Calu3 (cell line): ENCODE measurements around the gene DYNLT2B. TPM values are rescaled to one million over a fixed set of nuclear protein-coding genes. Genes with fewer than 3 reads are reported as not detected.

Experiments used
- BruUV-seq: library from RNA; stranded (reverse); fragments of 400-500 nt; replicated peaks from 2 replicates; lab custom pipeline; 2021; lab: Mats Ljungman, UMichigan
- CTCF ChIA-PET: fragments of 300-600 bp; sonication (Branson Sonifier 250); formaldehyde crosslinking; loops from one replicate; lab custom pipeline; 2022; ENCODE audit warnings: antibody characterized with exemption; lab: Charles Lee
- DNase-seq: peaks from one replicate; pipeline ENCODE4 v3.0.0; 2022
- H3K27ac Mint-ChIP-seq: one replicate; pipeline ENCODE4 v1.8.0; 2022; ENCODE audit warnings: mixed read lengths; ENCODE audit not compliant: unreplicated experiment
- H3K27me3 Mint-ChIP-seq: one replicate; pipeline ENCODE4 v1.8.0; 2022; ENCODE audit warnings: mixed read lengths; ENCODE audit not compliant: unreplicated experiment
- H3K36me3 Mint-ChIP-seq: one replicate; pipeline ENCODE4 v1.8.0; 2022; ENCODE audit warnings: mild to moderate bottlenecking, moderate library complexity, mixed read lengths; ENCODE audit not compliant: insufficient read depth, unreplicated experiment
- H3K4me1 Mint-ChIP-seq: one replicate; pipeline ENCODE4 v1.8.0; 2022; ENCODE audit warnings: mild to moderate bottlenecking, low read depth, mixed read lengths; ENCODE audit not compliant: unreplicated experiment
- H3K4me3 Mint-ChIP-seq: one replicate; pipeline ENCODE4 v1.8.0; 2022; ENCODE audit warnings: mild to moderate bottlenecking, low read depth, moderate library complexity, mixed read lengths; ENCODE audit not compliant: unreplicated experiment
- H3K9me3 Mint-ChIP-seq: one replicate; pipeline ENCODE4 v1.8.0; 2022; ENCODE audit warnings: low read depth, mixed read lengths; ENCODE audit not compliant: unreplicated experiment
- CTCF ChIP-seq: fragments of 200-600 bp; IDR thresholded peaks from one replicate; pipeline ENCODE4 v1.8.0; 2022; ENCODE audit warnings: antibody characterized with exemption; ENCODE audit not compliant: unreplicated experiment
- intact Hi-C: fragments of 100-400 bp; cut with micrococcal nuclease; formaldehyde crosslinking; loops from one replicate; pipeline ENCODE4 v1.10.0; 2022; ENCODE audit not compliant: unreplicated experiment
- total RNA-seq: library from RNA; stranded (reverse); gene quantifications from 2 replicates; pipeline ENCODE4 v1.2.3, GENCODE V29; 2022

The DYNLT2B gene
- total RNA-seq, 1 experiment from 2014 or later: 10.8 TPM

GRCh38 chr3:196336319-196337145 lies 18.5 kb upstream of the DYNLT2B start:
- Mint-ChIP-seq H3K36me3 (no peaks in the 10 kb centered on the region), H3K27me3 (no peaks in the 10 kb centered on the region), H3K4me3 (no peak overlapping the region), H3K27ac (no peak overlapping the region), H3K4me1 (peaks cover 17% of the 10 kb centered on the region), H3K9me3 (no peaks in the 10 kb centered on the region)
- CTCF ChIA-PET: interaction anchor here (0.6 to 0.7 kb wide), 2 partner anchors 16 to 942 kb away, joined by 3 read pairs; no protein-coding TSS in a partner anchor
- TF ChIP-seq CTCF: no peak
- intact Hi-C loops: no loop called here
- no peak for DNase-seq
- BruUV-seq: no TSS peak

GRCh38 chr3:196335503-196335948 lies 17.5 kb upstream of the DYNLT2B start:
- no peak overlapping the region for H3K4me3 Mint-ChIP-seq
- no peaks in the 10 kb centered on the region for H3K36me3 Mint-ChIP-seq
- H3K27ac Mint-ChIP-seq: no peak overlapping the region
- TF ChIP-seq CTCF: no peak
- DNase-seq: no peak
- intact Hi-C loops: no loop called here
- no peaks in the 10 kb centered on the region for H3K9me3 Mint-ChIP-seq
- H3K27me3 Mint-ChIP-seq: no peaks in the 10 kb centered on the region
- H3K4me1 Mint-ChIP-seq: peaks cover 17% of the 10 kb centered on the region
- no TSS peak for BruUV-seq
- CTCF ChIA-PET: no interaction called here

GRCh38 chr3:196334982-196335381 lies 16.9 kb upstream of the DYNLT2B start:
- H3K36me3 Mint-ChIP-seq: no peaks in the 10 kb centered on the region
- intact Hi-C loops: no loop called here
- no peak for TF ChIP-seq CTCF
- no peaks in the 10 kb centered on the region for H3K27me3 Mint-ChIP-seq
- no peak overlapping the region for H3K4me3 Mint-ChIP-seq
- no peaks in the 10 kb centered on the region for H3K9me3 Mint-ChIP-seq
- no peak overlapping the region for H3K27ac Mint-ChIP-seq
- H3K4me1 Mint-ChIP-seq: peaks cover 17% of the 10 kb centered on the region
- BruUV-seq: no TSS peak
- CTCF ChIA-PET: interaction anchor here (0.6 kb wide), 1 partner anchor 920 kb away, joined by 4 read pairs; no protein-coding TSS in a partner anchor
- DNase-seq: no peak

- no peaks in the 10 kb centered on the region for H3K9me3 Mint-ChIP-seq
- no TSS peak for BruUV-seq
- intact Hi-C loops: no loop called here
- H3K27ac Mint-ChIP-seq: no peak overlapping the region
- H3K36me3 Mint-ChIP-seq: no peaks in the 10 kb centered on the region
- no peak overlapping the region for H3K4me3 Mint-ChIP-seq
- H3K27me3 Mint-ChIP-seq: no peaks in the 10 kb centered on the region
- H3K4me1 Mint-ChIP-seq: peaks cover 6% of the 10 kb centered on the region
- DNase-seq: no peak
- no peak for TF ChIP-seq CTCF
- CTCF ChIA-PET: interaction anchor here (0.6 kb wide), 1 partner anchor 90 kb away, joined by 10 read pairs; no protein-coding TSS in a partner anchor
Observed at GRCh38 chr3:196332168-196332567, 14.1 kb upstream of the DYNLT2B start.
